ENCODE data around the gene AMPD3.

AMPD3 gene

DNA sequence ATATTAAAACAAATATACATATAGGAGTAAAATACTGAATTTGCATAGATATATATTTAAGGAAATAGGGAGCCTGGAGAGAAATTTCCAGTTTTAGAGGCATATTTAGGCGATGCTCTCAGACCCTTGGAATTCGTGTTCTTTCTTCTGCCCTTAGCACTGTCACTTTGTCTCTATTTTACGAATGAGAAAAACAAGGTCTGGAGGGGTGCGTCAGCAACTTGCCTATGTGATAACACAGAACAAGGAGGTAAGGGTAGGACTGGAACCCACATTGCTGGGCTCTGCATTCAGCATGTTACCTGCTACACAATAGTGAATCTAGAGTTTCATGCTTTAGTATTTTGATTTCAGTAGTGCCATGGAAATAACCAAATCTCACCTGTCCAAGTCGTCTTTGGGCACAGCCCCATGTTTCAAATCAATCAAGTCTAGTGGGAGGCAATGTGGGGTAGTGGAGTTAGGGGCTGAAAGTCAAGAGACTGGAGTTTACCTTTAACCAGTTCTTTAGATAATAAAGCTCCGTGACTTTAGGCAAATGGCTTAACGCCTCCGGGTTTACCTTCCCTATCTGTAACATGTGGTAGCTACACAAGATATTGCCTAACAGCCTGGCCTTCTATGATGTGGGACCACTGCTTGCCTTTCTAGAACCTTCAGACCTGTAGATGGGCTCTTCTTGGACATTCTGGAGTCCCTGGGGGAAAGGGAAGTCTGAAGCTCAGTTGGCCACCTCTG, 44.8 kb upstream of the AMPD3 start:
- POLR2A ChIA-PET (ENCODE audit: low non-redundant PET), result no interaction called here
- H3K27ac ChIP-seq, result no peak overlapping the region
- TF ChIP-seq, protein P1, sequence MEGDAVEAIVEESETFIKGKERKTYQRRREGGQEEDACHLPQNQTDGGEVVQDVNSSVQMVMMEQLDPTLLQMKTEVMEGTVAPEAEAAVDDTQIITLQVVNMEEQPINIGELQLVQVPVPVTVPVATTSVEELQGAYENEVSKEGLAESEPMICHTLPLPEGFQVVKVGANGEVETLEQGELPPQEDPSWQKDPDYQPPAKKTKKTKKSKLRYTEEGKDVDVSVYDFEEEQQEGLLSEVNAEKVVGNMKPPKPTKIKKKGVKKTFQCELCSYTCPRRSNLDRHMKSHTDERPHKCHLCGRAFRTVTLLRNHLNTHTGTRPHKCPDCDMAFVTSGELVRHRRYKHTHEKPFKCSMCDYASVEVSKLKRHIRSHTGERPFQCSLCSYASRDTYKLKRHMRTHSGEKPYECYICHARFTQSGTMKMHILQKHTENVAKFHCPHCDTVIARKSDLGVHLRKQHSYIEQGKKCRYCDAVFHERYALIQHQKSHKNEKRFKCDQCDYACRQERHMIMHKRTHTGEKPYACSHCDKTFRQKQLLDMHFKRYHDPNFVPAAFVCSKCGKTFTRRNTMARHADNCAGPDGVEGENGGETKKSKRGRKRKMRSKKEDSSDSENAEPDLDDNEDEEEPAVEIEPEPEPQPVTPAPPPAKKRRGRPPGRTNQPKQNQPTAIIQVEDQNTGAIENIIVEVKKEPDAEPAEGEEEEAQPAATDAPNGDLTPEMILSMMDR (conservative IDR thresholded peaks at IDR 0.05; ENCODE audit: low read depth), result no peak
- DNase-seq (ENCODE audit: low spot score), result no peak
- CTCF ChIA-PET, result no interaction called here

DNA sequence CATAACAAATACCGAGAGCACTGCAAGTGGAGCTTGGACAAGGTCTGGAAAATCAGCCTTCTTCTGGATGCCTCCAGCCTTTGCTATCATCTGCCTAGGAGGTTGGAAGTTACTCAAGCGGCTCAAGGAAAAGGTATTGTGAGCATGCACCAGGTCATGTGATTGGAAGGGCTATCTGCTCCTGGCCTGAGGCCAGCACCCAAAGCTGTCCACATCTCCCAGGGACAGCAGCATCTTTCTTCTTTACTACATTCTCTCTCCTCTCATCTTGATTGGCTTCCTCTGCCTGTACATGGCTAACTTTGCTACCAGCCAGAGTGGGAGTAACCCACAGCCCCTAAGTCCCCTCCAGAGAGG, 44.2 kb upstream of the AMPD3 start:
- ChIA-PET POLR2A (ENCODE audit: low non-redundant PET) (no interaction called here), CTCF (no interaction called here)
- DNase-seq (ENCODE audit: low spot score), result no peak
- no peak overlapping the region for H3K27ac ChIP-seq
- TF ChIP-seq, protein P1 (conservative IDR thresholded peaks at IDR 0.05; ENCODE audit: low read depth), result no peak

DNA sequence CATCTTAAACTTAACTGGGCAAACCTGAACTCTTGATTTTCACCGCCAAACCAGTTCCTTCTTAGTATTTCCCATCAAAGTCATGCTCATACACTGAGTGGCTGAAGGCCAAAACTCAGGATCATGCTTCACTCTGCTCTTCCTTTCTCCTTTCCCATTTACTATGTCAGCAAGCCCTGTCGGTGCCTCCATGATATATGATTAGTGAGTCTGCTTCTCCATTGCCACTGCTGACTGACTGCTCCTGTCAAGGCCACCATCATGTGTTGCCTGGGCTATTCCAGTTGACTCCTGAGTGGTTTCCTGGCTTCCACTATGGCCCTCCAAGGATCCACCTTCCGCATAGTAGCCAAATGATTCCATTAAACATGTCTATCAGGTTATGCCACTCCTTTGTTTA, 42.8 kb upstream of the AMPD3 start:
- POLR2A ChIA-PET (ENCODE audit: low non-redundant PET), result no interaction called here
- CTCF ChIA-PET, result no interaction called here
- DNase-seq (ENCODE audit: low spot score), result no peak
- TF ChIP-seq, protein P1 (conservative IDR thresholded peaks at IDR 0.05; ENCODE audit: low read depth), result no peak
- no peak overlapping the region for H3K27ac ChIP-seq

DNA sequence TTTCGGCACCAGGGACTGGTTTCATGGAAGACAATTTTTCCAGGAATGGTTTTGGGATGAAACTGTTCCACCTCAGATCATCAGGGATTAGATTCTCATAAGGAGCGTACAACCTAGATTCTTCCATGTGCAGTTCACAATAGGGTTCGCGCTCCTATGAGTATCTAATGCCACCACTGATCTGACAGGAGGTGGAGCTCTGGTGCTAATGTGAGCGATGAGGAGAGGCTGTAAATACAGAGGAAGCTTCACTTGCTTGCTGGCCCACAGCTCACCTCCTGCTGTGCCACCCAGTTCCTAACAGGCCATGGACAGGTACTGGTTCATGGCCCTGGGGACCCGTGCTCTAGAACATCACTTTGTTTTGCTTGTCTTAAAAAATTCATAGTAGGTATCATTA, 41.8 kb upstream of the AMPD3 start:
- ChIA-PET POLR2A (ENCODE audit: low non-redundant PET) (no interaction called here), CTCF (interaction anchor here (0.6 to 1.0 kb wide), 5 partner anchors 104 to 1942 kb away, joined by 3 to 4 read pairs (median 3); no protein-coding TSS in a partner anchor)
- DNase-seq (ENCODE audit: low spot score), result no peak

DNA sequence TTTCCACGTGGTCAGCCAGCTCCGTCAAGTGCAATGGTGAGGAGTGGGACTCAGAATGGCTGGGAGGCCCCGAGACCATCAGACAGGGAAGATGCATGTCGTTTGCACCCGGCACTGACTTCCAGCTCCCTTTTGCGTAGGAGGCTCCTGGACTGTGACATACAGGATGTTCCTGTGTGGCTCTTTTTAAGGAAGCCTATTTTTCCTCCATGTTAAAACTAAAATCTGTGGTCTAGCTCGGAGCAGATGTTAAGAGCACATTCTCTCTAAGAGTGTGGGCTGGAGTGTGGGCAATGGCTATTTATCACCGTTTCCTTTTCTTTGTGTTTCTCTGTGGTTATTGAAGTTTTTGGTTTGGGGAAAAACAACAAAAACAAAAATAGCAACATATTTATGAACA, 40.9 kb upstream of the AMPD3 start:
- ChIA-PET CTCF (interaction anchor here (0.9 kb wide), 1 partner anchor 151 kb away, joined by 4 read pairs; no protein-coding TSS in a partner anchor), POLR2A (ENCODE audit: low non-redundant PET) (no interaction called here)
- no peak for DNase-seq (ENCODE audit: low spot score)
- TF ChIP-seq, protein P1 (conservative IDR thresholded peaks at IDR 0.05; ENCODE audit: low read depth), result no peak
- no peak overlapping the region for H3K27ac ChIP-seq

More for the DNA sequence above, 41.8 kb upstream of the AMPD3 start:
- H3K27ac ChIP-seq, result no peak overlapping the region
- TF ChIP-seq, protein P1 (conservative IDR thresholded peaks at IDR 0.05; ENCODE audit: low read depth), result no peak

DNA sequence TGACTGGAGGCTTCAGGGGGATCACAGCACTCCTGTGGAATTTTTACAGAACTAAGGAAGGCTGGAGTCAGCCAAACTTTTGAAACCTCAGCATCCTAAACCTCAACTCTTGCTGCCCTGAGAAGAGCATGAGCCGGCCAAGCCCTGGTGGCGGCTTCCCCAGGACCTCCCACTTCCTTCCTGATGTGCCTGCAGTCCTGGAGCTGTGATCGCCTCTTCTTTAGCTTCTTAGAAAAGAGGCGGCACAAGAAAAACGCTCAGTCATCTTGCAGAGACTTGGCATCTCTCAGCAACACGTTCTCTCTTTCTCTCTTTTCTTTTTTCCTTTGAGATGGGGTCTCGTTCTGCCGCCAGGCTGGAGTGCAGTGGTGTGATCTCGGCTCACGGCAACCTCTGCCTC, 40.4 kb upstream of the AMPD3 start:
- DNase-seq (ENCODE audit: low spot score), result no peak
- POLR2A ChIA-PET (ENCODE audit: low non-redundant PET), result no interaction called here
- no peak overlapping the region for H3K27ac ChIP-seq
- CTCF ChIA-PET, result interaction anchor here (0.9 kb wide), 1 partner anchor 150 kb away, joined by 4 read pairs; no protein-coding TSS in a partner anchor
- TF ChIP-seq, protein P1 (conservative IDR thresholded peaks at IDR 0.05; ENCODE audit: low read depth), result no peak

All from RWPE1 (cell line).